HepG2 (cell line): ENCODE results near the gene OTULINL. TPM values are rescaled to one million over a fixed set of nuclear protein-coding genes. Genes with fewer than 3 reads are reported as not detected.
A peak's percentile ranks its signal among the peaks of the same experiment; 100 is the strongest.

Experiments
- ATAC-seq: fragments of 200-7000 bp; cut with Tn5 transposase; 3 replicates; pipeline ENCODE4 v1.9.1; 2020; ENCODE audit warnings: mild to moderate bottlenecking, moderate library complexity
- BruUV-seq: library from RNA; stranded (reverse); fragments of 400-500 nt; replicated peaks from 2 replicates; lab custom pipeline; 2021; lab: Mats Ljungman, UMichigan
- CTCF ChIA-PET: fragments of 300-600 bp; formaldehyde crosslinking; extraction: SDS; loops from one replicate; lab custom pipeline; 2021; ENCODE audit warnings: low total read pairs, inconsistent platforms, low intra/inter-chr PET ratio; lab: Yijun Ruan, JAX
- POLR2A ChIA-PET: fragments of 350-600 bp; sonication (Branson Sonifier 250); formaldehyde crosslinking; loops from one replicate; lab custom pipeline; 2020; ENCODE audit warnings: antibody characterized with exemption, inconsistent platforms; lab: Yijun Ruan, JAX
- DNase-seq: peaks from one replicate; pipeline ENCODE4 v3.0.0-alpha.2; 2015; ENCODE audit warnings: low spot score
- FAIRE-seq: peaks from 3 replicates; lab custom pipeline; 2011; peaks lifted over from hg19 to GRCh38; lab: Jason Lieb, UNC
- H2AFZ ChIP-seq: one replicate; pipeline ENCODE4 v1.6.1; 2011; ENCODE audit warnings: low read length, inconsistent platforms
- H3K27ac ChIP-seq: fragments of 300-600 bp; 3 replicates; pipeline ENCODE4 v1.8.0; 2011; ENCODE audit warnings: mixed run types, mild to moderate bottlenecking, mixed read lengths, low read length, inconsistent platforms; ENCODE audit not compliant: insufficient read depth; ENCODE audit errors: extremely low read length
- H3K27me3 ChIP-seq, 2 experiments: fragments of 200-600 bp in 1 of 2; 2 replicates in 1 of 2; 3 replicates in 1 of 2; pipeline versions ENCODE4 v1.6.0 to v1.8.0; 2011; ENCODE audit warnings: low read length in 2 of 2, mild to moderate bottlenecking in 2 of 2, moderate library complexity in 2 of 2, inconsistent platforms in 1 of 2; ENCODE audit not compliant: insufficient read depth in 2 of 2, control insufficient read depth in 1 of 2
- H3K36me3 ChIP-seq, 2 experiments: fragments of 200-600 bp in 1 of 2; replicated peaks in 1 of 2; 2 replicates in 1 of 2; 3 replicates in 1 of 2; pipeline versions ENCODE4 v1.5.1 to v1.8.0; 2011; ENCODE audit warnings: low read length in 2 of 2, inconsistent platforms in 1 of 2; ENCODE audit not compliant: insufficient read depth in 2 of 2, control insufficient read depth in 1 of 2
- H3K4me1 ChIP-seq: 2 replicates; pipeline ENCODE4 v1.5.1; 2012; ENCODE audit warnings: low read length, inconsistent platforms; ENCODE audit not compliant: insufficient read depth
- H3K4me2 ChIP-seq: 2 replicates; pipeline ENCODE4 v1.6.0; 2011; ENCODE audit warnings: low read depth, low read length, inconsistent platforms
- H3K4me3 ChIP-seq, 3 experiments: fragments of 200-600 bp in 1 of 3; sonication (generic), shearing (Covaris generic) in 1 of 3; replicated peaks in 1 of 3; 2 replicates each; pipeline ENCODE4 v1.5.1; 2011 to 2016; ENCODE audit warnings: low read length in 3 of 3, inconsistent platforms in 2 of 3, low read depth in 2 of 3, mild to moderate bottlenecking in 2 of 3, control low read depth in 1 of 3, mixed read lengths in 1 of 3; ENCODE audit not compliant: insufficient read depth in 1 of 3
- H3K79me2 ChIP-seq: one replicate; pipeline ENCODE4 v1.6.1; 2011; ENCODE audit warnings: low read length, inconsistent platforms; ENCODE audit not compliant: insufficient read depth
- H3K9ac ChIP-seq: 2 replicates; pipeline ENCODE4 v1.6.0; 2011; ENCODE audit warnings: mild to moderate bottlenecking, low read depth, low read length, inconsistent platforms; ENCODE audit not compliant: insufficient read depth
- H3K9me3 ChIP-seq: 2 replicates; pipeline ENCODE4 v1.5.1; 2012; ENCODE audit warnings: mild to moderate bottlenecking, low read length
- H4K20me1 ChIP-seq: 2 replicates; pipeline ENCODE4 v1.6.0; 2011; ENCODE audit warnings: inconsistent platforms, mild to moderate bottlenecking, low read length, moderate library complexity; ENCODE audit not compliant: insufficient read depth
- BRCA1 ChIP-seq: sonication (generic); formaldehyde crosslinking; IDR thresholded peaks from 2 replicates; pipeline ENCODE4 v1.4.0; 2020; ENCODE audit warnings: missing genetic modification reagents
- EEA1 ChIP-seq: sonication (generic); formaldehyde crosslinking; IDR thresholded peaks from 2 replicates; pipeline ENCODE4 v1.5.1; 2020; ENCODE audit warnings: mild to moderate bottlenecking, missing genetic modification reagents, borderline replicate concordance
- KAT2B ChIP-seq: fragments of 150-350 bp; IDR thresholded peaks from 2 replicates; pipeline ENCODE4 v1.6.1; 2014; ENCODE audit warnings: low read depth, low read length, borderline replicate concordance
- MED8 ChIP-seq: sonication (generic); formaldehyde crosslinking; IDR thresholded peaks from 2 replicates; pipeline ENCODE4 v1.8.1; 2023; ENCODE audit warnings: mild to moderate bottlenecking, missing genetic modification reagents; ENCODE audit not compliant: insufficient replicate concordance
- NFKBIZ ChIP-seq: IDR thresholded peaks from 2 replicates; pipeline ENCODE4 v1.6.1; 2018; ENCODE audit warnings: missing genetic modification reagents, missing compliant biosample characterization
- POGZ ChIP-seq: sonication (generic); formaldehyde crosslinking; IDR thresholded peaks from 2 replicates; pipeline ENCODE4 v1.4.0; 2020; ENCODE audit warnings: mild to moderate bottlenecking, missing genetic modification reagents
- SCMH1 ChIP-seq: sonication (generic); formaldehyde crosslinking; IDR thresholded peaks from 2 replicates; pipeline ENCODE4 v1.9.0; 2021; ENCODE audit warnings: missing genetic modification reagents, mild to moderate bottlenecking, borderline replicate concordance
- ZFP62 ChIP-seq: sonication (generic); formaldehyde crosslinking; IDR thresholded peaks from 2 replicates; pipeline ENCODE4 v1.4.0; 2020; ENCODE audit warnings: missing genetic modification reagents
- ZNF12 ChIP-seq: sonication (generic); formaldehyde crosslinking; IDR thresholded peaks from 2 replicates; pipeline ENCODE4 v1.5.0; 2020; ENCODE audit warnings: missing genetic modification reagents
- ZNF232 ChIP-seq: sonication (generic); formaldehyde crosslinking; IDR thresholded peaks from 2 replicates; pipeline ENCODE4 v1.4.0; 2020; ENCODE audit warnings: missing genetic modification reagents, borderline replicate concordance
- ZNF235 ChIP-seq: sonication (generic); formaldehyde crosslinking; IDR thresholded peaks from 2 replicates; pipeline ENCODE4 v1.8.1; 2023; ENCODE audit warnings: mild to moderate bottlenecking, missing genetic modification reagents, borderline replicate concordance
- ZNF260 ChIP-seq: sonication (generic); formaldehyde crosslinking; IDR thresholded peaks from 2 replicates; pipeline ENCODE4 v1.4.0; 2020; ENCODE audit warnings: missing genetic modification reagents, low read depth, mild to moderate bottlenecking, borderline replicate concordance
- ZNF329 ChIP-seq: sonication (generic); formaldehyde crosslinking; IDR thresholded peaks from 2 replicates; pipeline ENCODE4 v1.9.0; 2021; ENCODE audit warnings: low read depth, mild to moderate bottlenecking, missing genetic modification reagents
- in situ Hi-C: cut with HindIII; loops from 2 replicates; pipeline ENCODE4 v1.10.0; 2017; ENCODE audit warnings: low pct_unique_long_range_greater_than_20kb; ENCODE audit not compliant: extremely low pct_ligation_motif_present
- intact Hi-C: fragments of 100-400 bp; cut with micrococcal nuclease; formaldehyde crosslinking; loops from one replicate; pipeline ENCODE4 v1.10.0; 2022; ENCODE audit not compliant: unreplicated experiment
- polyA plus RNA-seq, 8 experiments: library from polyadenylated mRNA; depleted of rRNA in 3 of 8; stranded (reverse) in 7 of 8; unstranded in 1 of 8; fragments of >200 nt; fragmentation: Illumina TruSeq in 4 of 8; extraction: Trizol in 4 of 8; gene quantifications; 2 replicates each; pipeline versions ENCODE4 v1.2.1 to v1.2.3, GENCODE V29; 2011 to 2016; ENCODE audit warnings: low read depth in 4 of 8, missing spikeins in 1 of 8, mixed read lengths in 1 of 8; ENCODE audit not compliant: insufficient read depth in 1 of 8
- total RNA-seq, 5 experiments: library from RNA; depleted of rRNA; stranded (reverse); fragments of >200 nt; fragmentation: Illumina TruSeq; extraction: Trizol; gene quantifications; 2 replicates each; pipeline ENCODE4 v1.2.3, GENCODE V29; 2016; ENCODE audit warnings: low read depth in 1 of 5
- TF ChIP-seq, protein P1 (sequence below): sonication (generic); formaldehyde crosslinking; conservative IDR thresholded peaks from 2 replicates; pipeline ENCODE4 v1.8.0; 2022; ENCODE audit warnings: missing genetic modification reagents
- TF ChIP-seq, protein P2 (sequence below): sonication (generic); formaldehyde crosslinking; IDR thresholded peaks from 2 replicates; pipeline ENCODE4 v1.5.0; 2020; ENCODE audit warnings: mild to moderate bottlenecking, missing genetic modification reagents

The OTULINL gene
- total and polyA plus RNA-seq, 2 of the 13 experiments (the other 11 are each of a cell fraction or from before 2014, with no cell fraction given) = 0.04 to 0.40 TPM

DNA sequence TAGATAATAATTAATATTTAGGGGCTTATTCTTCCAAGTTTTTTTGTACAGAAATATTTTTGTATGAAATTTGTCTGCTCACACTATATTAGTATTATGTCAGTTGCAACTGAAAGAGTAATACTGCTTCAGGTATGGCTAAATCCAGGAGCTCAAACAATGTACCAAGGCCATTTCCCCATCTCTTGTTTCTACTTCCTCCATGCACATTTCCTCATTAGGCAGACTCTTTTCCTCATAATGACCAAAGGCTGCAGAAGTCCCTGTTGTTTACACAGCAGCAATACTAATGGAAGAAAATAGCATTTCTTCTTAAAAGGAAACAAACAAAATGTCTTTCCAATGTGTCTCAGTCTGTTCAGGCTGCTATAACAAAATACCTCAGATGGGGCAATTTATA lies 9.2 kb upstream of the OTULINL start:
- Histone ChIP-seq H3K4me3 (no peak overlapping the region), H3K27me3 (peaks cover 1 to 10% of the 10 kb centered on the region in 2 experiments; a peak in 2 of 5 replicates), H3K36me3 (no peaks in the 10 kb centered on the region), H3K9ac (no peak overlapping the region), H3K9me3 (no peaks in the 10 kb centered on the region), H4K20me1 (0 out of 2 replicates have a peak, but pooled peaks cover 3% of the 10 kb centered on the region), H3K79me2 (no peaks in the 10 kb centered on the region), H3K27ac (no peak overlapping the region), H2AFZ (no peak overlapping the region)
- in situ Hi-C loops (no loop called here), intact Hi-C loops (no loop called here)
- no TSS peak for BruUV-seq
- DNase-seq (no peak), ATAC-seq (no peak), FAIRE-seq (no peak)
- CTCF ChIA-PET = no interaction called here
- TF ChIP-seq POGZ = no peak
- TF ChIP-seq SCMH1 (CRISPR knock-in tag) = no peak
- no peak for TF ChIP-seq KAT2B
- TF ChIP-seq MED8 (CRISPR knock-in tag) = no peak
- TF ChIP-seq BRCA1 (CRISPR knock-in tag) = no peak
- TF ChIP-seq ZFP62 (CRISPR knock-in tag) = no peak
- no peak for TF ChIP-seq EEA1
- TF ChIP-seq ZNF260 (CRISPR knock-in tag) = no peak
- no peak for TF ChIP-seq ZNF235 (CRISPR knock-in tag)
- TF ChIP-seq, protein P1, sequence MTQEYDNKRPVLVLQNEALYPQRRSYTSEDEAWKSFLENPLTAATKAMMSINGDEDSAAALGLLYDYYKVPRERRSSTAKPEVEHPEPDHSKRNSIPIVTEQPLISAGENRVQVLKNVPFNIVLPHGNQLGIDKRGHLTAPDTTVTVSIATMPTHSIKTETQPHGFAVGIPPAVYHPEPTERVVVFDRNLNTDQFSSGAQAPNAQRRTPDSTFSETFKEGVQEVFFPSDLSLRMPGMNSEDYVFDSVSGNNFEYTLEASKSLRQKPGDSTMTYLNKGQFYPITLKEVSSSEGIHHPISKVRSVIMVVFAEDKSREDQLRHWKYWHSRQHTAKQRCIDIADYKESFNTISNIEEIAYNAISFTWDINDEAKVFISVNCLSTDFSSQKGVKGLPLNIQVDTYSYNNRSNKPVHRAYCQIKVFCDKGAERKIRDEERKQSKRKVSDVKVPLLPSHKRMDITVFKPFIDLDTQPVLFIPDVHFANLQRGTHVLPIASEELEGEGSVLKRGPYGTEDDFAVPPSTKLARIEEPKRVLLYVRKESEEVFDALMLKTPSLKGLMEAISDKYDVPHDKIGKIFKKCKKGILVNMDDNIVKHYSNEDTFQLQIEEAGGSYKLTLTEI = no peak
- no peak for TF ChIP-seq NFKBIZ (CRISPR knock-in tag)
- peak; percentile 67; the same call in 1 of the 2 replicates for TF ChIP-seq ZNF329
- no peak for TF ChIP-seq ZNF232 (CRISPR knock-in tag)
- TF ChIP-seq, protein P2, sequence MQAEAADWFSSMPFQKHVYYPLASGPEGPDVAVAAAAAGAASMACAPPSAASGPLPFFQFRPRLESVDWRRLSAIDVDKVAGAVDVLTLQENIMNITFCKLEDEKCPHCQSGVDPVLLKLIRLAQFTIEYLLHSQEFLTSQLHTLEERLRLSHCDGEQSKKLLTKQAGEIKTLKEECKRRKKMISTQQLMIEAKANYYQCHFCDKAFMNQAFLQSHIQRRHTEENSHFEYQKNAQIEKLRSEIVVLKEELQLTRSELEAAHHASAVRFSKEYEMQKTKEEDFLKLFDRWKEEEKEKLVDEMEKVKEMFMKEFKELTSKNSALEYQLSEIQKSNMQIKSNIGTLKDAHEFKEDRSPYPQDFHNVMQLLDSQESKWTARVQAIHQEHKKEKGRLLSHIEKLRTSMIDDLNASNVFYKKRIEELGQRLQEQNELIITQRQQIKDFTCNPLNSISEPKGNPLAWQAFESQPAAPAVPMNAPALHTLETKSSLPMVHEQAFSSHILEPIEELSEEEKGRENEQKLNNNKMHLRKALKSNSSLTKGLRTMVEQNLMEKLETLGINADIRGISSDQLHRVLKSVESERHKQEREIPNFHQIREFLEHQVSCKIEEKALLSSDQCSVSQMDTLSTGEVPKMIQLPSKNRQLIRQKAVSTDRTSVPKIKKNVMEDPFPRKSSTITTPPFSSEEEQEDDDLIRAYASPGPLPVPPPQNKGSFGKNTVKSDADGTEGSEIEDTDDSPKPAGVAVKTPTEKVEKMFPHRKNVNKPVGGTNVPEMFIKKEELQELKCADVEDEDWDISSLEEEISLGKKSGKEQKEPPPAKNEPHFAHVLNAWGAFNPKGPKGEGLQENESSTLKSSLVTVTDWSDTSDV (CRISPR knock-in tag) = no peak
- 0 out of 2 replicates have a peak, but pooled peaks have one; percentile 36 for TF ChIP-seq ZNF12 (CRISPR knock-in tag)
- TF ChIP-seq, all 625 proteins: peak for 2
- Histone ChIP-seq H3K4me1 (peaks cover 16% of the 10 kb centered on the region), H3K4me2 (no peak overlapping the region)
- POLR2A ChIA-PET = no interaction called here
